NCI-H2107 treated with DMSO at 0.1 percent for 48 hours (cell line): ENCODE measurements around the gene CABCOCO1.
A peak's percentile ranks its signal among the peaks of the same experiment; 100 is the strongest.

Experiments used
- DNase-seq: peaks from one replicate; lab custom pipeline; 2025; ENCODE audit not compliant: unreplicated experiment; lab: John Stamatoyannopoulos, UW

The CABCOCO1 gene, protein sequence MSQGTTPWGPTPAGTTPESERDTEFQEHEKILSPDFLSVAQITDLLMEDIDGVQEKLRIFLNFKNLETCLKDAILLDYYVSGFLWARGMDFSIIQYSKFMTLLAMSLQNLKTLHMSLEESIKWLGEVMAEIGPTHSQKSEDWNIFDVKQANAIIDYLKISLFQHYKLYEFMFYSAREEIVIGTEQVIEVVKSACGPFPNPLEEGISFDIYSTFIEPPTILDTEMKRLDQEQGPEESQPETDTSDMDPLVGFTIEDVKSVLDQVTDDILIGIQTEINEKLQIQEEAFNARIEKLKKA

GRCh38 chr10:61662794-61663259 lies at the start of gene CABCOCO1:
Gene CABCOCO1, plus strand, starts transcription at chr10:61662929. Its CDS starts 44 bp downstream, at chr10:61662973.
- DNase-seq = no peak

DNA sequence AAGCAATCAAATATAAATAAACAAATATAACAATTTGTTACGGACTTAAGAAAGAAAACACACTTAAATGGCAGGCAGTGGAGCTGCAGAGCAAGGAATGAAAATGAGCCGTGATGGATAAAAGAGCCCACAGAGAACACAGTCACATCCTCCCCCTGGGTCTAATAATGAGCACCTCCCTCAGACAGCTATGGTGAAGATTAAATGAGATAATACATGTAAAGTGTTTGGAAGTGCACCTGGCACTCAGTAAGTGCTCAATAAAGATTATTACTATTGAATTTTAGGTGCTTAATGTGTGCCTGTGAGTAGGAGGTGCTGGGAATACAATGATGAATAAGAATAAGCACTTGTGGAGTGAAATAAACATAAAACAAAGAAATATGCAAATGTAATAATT lies 49.1 kb upstream of the CABCOCO1 start:
- DNase-seq = no peak

DNA sequence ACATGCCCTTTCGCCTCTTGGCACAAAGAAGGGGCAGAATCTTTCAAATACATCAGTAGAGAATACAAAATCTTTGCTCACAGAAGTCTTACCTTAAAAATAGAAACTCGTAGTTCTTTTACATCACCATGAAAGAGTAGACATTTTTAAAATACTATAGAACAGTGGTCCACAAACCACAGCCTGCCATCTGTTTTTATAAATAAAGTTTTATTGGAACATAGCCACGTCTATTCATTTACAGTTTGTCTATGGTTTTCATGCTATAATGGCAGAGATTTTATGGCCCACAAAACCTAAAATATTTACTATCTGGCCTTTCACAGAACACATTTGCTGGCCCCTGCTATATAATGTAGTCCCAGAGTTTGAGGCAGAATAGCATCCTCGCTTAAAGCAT lies 46.1 kb upstream of the CABCOCO1 start:
- no peak for DNase-seq

- no peak for DNase-seq
These were observed 45.5 kb upstream of the CABCOCO1 start for GRCh38 chr10:61617180-61617579.

DNA sequence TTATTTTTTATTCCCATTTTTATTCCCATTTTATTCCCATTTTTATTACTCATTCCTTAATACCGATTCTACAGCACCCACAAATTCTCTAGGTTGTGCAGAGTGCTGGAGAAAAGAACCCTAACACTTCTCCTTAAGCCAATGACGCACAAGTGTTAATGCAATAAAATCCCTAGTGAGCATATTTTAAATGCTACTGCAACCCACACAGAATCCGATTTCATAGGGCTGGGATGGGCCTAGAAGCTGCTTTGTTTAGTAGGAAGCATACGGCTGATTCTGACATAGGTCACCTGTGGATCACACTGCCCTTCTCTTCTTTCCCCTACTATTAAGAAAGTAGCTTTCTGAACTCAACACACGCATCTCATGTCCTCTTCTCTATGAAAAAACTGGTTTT lies 45.1 kb upstream of the CABCOCO1 start:
- no peak for DNase-seq

- no peak for DNase-seq
These were observed 44.3 kb upstream of the CABCOCO1 start for GRCh38 chr10:61618388-61618961.

DNA sequence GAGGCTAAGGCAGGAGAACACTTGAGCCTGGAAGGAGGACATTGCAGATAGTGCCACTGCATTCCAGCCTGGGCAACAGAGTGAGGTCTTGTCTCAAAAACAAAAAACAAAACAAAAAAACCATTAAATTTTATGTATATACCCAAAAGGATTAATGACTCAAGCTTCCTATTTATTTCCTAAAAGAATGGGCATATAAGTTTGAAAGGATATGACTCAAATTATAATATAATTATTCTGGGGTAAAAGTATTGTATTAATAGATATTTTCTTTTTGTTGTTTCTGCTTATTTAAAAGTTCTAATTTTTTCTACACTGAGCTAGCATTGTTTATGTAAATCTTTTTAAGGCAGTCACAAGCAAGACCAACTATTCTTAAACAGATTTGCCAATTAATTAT lies 42.2 kb upstream of the CABCOCO1 start:
- DNase-seq = no peak

DNA sequence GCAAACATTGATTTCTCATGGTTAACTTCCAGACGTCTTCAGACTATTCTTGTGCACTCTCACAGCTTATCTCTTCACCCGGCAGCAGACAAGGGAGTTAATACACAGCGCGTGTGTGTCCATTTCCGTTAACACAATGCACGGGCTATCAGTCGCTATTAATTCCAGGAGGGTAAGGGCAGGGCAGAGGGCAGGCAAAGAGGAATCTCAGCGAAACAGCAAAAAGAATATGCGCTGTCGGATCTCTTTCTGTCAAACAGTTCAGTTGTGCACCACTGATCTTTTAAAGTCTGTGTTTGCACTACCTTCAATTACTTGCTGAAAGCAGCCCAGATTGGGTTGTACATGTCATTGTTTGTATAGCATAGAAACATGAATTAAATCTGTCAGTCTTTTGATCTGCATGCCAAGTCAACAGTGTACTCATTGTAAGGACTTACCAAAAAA lies 41.1 kb upstream of the CABCOCO1 start:
- peak; percentile 43 for DNase-seq

DNA sequence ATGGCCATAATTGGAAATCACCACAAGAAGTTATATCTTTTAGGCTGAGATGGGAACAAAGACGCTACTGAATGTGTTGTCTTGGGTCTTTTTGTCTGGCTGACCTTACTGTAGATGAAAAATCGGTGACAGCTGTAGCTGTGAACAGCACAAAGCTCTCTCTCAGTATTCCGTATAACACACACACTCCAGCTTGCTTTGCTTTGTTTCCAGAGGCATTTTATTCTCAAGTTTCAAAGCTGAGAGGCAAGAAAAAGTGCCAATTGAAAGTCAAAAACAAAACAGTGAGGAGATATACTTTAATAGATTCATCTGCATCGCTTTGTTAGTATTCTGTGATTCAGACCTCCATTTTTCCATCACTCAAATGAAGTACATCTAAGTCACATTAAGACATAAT lies 39.6 kb upstream of the CABCOCO1 start:
- peak; percentile 38 for DNase-seq

- no peak for DNase-seq
These were observed 36.5 kb upstream of the CABCOCO1 start for GRCh38 chr10:61626209-61626608.

DNA sequence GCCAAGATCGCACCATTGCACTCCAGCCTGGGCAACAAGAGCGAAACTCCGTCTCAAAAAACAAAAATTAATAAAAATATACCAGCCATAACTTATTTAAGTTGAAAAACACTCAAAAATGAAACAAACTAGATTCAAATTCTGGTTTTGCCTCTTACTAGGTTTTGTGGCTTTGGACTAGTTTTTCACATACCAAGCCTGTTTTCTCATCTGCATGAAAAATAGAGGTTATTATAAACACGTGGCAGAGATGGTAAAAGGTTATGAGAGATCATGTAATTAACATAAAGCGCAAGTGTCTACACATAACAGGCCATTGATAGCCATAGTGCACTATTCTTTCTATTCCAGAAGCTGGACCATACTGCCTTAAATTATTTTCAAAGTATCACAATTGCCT lies 35.5 kb upstream of the CABCOCO1 start:
- no peak for DNase-seq

GRCh38 chr10:61628151-61628874 lies 34.4 kb upstream of the CABCOCO1 start:
- no peak for DNase-seq

DNA sequence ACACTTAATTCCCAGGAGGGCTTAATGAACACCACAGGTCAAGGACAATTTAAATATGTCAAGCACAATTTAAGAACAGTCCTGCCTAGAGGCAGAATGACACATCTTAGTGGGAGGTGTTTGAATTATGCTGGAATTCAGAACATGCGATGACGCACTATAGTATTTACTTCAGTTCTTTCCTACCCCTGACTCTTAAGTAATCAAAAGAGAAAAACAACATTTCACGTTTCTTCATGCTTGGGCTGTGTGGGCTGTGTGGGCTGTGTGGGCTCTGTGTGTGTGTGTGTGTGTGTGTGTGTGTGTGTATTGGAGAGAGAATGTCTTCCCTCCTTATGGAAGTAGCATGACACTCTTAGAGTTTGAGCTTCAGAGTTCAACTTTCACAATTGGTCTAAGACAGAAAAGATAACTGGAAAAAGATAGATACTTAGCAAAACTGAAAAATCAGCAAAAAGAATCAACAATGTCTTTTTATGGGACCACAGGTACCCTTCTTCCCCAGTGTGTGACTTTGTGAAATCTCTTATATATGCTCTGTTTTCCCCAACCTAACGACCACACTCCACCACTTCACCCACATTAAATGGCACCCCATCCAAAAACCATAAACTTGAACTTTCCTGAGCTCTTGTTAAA lies 33.7 kb upstream of the CABCOCO1 start:
- no peak for DNase-seq

DNA sequence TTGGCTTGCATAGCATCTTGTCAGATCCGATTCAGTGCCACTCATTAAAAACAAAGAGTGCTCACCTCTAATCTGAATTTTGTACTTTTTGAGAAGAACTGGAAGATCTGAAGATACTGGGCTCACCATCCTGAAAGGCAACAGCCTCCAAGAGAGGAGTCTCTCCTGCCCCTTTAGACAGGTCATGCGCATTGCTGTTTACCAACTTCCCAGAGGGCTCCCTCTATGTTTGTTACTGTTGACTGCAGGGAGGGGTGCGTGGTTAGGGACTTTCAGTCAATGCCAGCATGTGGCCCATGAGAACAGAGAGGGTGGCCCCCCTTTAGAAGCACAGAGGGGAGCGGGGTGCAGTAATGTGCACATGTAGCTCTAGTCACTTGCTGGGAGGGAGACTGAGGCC lies 33.2 kb upstream of the CABCOCO1 start:
- no peak for DNase-seq

GRCh38 chr10:61632057-61632670 lies 30.6 kb upstream of the CABCOCO1 start:
- DNase-seq = no peak

DNA sequence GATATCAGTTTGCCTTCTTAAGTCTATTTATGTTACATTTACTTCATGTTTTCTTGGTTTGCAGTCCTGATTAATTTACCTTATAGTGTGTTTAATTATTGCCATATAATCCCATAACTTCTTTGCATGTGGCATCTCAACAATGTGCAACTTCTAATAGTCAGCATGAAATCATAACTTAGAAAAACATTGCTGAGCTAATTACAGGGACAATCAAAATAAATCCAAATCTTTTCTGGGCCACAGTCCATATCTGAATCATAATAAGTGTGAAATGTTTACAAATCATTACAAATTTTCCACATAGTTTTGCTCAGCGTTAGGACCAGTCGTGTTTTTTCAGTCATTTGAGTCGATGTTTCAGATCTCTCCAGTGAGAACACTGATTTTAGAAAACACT lies 29.1 kb upstream of the CABCOCO1 start:
- no peak for DNase-seq

GRCh38 chr10:61634746-61635145 lies 28.0 kb upstream of the CABCOCO1 start:
- no peak for DNase-seq

DNA sequence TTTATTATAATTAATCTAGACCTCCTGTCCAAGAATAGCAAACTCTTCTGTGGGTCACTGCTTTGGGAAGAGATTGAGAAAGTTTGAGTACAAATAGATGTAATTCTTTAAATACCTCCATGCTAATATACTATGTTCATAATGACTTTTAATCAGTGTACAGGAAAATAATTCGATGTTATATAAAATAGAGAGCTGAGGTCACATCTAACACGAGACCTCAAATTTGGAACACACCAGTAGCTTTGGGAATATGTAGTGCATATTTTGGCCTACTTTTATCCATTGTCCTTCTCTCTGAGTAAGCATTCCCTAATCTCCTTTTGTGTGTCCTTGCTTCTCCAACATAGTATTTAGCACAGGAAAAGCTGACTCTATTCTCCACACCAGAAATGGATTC lies 27.3 kb upstream of the CABCOCO1 start:
- DNase-seq = no peak

- DNase-seq = no peak
These were observed 26.8 kb upstream of the CABCOCO1 start for GRCh38 chr10:61635932-61636331.

DNA sequence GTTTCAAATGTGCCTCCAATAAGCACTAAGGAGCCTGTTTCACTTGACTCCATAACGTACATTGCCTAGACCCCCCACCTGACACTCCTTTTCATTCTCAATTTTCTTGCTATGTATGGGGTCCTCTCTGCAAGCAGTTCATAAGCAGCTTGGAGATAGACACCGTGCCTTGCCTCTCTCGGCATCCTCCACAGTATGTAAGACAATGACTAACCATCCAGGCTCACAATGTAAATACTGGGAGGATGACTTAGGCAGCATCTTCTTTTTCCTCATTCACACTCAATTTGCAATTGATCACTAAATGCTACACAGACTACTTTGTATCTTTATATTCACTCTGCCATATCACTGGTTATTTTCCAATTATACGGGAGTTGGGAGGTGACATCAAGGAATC lies 22.8 kb upstream of the CABCOCO1 start:
- DNase-seq = no peak

- no peak for DNase-seq
These were observed 21.9 kb upstream of the CABCOCO1 start for GRCh38 chr10:61640856-61641255.
